ENCODE measurements around the gene FAM171A1.

DNA sequence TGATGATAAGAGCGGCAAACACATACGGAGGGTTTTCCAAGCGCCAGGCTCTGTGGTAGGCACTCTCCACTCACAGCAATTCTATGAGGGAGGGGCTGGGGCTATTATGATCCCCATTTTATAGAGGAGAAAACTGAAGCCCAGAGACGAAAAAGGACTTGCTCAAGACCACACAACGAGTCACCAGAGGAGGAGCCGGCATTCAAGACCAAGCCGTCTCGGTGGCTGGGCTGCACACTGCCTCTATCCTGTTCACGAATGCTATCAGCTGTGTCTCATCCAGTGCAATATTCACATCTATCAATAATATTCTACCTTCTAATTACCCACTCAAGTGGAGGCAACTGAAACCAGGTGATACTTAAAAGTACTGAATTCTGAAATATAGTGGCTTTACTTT, 134.7 kb downstream of the FAM171A1 start:
- TF ChIP-seq, protein P1, sequence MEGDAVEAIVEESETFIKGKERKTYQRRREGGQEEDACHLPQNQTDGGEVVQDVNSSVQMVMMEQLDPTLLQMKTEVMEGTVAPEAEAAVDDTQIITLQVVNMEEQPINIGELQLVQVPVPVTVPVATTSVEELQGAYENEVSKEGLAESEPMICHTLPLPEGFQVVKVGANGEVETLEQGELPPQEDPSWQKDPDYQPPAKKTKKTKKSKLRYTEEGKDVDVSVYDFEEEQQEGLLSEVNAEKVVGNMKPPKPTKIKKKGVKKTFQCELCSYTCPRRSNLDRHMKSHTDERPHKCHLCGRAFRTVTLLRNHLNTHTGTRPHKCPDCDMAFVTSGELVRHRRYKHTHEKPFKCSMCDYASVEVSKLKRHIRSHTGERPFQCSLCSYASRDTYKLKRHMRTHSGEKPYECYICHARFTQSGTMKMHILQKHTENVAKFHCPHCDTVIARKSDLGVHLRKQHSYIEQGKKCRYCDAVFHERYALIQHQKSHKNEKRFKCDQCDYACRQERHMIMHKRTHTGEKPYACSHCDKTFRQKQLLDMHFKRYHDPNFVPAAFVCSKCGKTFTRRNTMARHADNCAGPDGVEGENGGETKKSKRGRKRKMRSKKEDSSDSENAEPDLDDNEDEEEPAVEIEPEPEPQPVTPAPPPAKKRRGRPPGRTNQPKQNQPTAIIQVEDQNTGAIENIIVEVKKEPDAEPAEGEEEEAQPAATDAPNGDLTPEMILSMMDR (conservative IDR thresholded peaks at IDR 0.05), result no peak
- no peak for TF ChIP-seq ZFX (IDR thresholded peaks at IDR 0.05)

All from C4-2B (cell line).